Vagina (tissue), 2 donors: ENCODE data around the gene MAPK1. TPM values are rescaled to one million over a fixed set of nuclear protein-coding genes. Genes with fewer than 3 reads are reported as not detected.

Source experiments
- DNase-seq, 2 donors: peaks; one replicate each; pipeline ENCODE4 v3.0.0-alpha.2; 2017; ENCODE audit errors: extremely low spot score in 2 of 2
- H3K27ac ChIP-seq: fragments of 200-600 bp; sonication (generic); one replicate; pipeline ENCODE4 v1.5.1; 2019
- H3K27me3 ChIP-seq: fragments of 200-600 bp; sonication (generic); one replicate; pipeline ENCODE4 v1.5.1; 2019
- H3K36me3 ChIP-seq, 2 donors: fragments of 200-600 bp; sonication (generic); one replicate each; pipeline ENCODE4 v1.5.1; 2017 to 2019
- H3K4me1 ChIP-seq: fragments of 200-600 bp; sonication (generic); one replicate; pipeline ENCODE4 v1.5.1; 2019
- H3K4me3 ChIP-seq, 2 donors: fragments of 200-600 bp; sonication (generic); 1 replicate in 1 of 2; 2 replicates in 1 of 2; pipeline ENCODE4 v1.5.1; 2016 to 2019
- H3K9me3 ChIP-seq: fragments of 200-600 bp; sonication (generic); one replicate; pipeline ENCODE4 v1.5.1; 2019
- CTCF ChIP-seq, 3 experiments: fragments of 450-650 bp in 2 of 3; fragments of 200-600 bp in 1 of 3; sonication (generic) in 1 of 3; IDR thresholded peaks; one replicate each; pipeline ENCODE4 v1.5.1; 2017 to 2019; ENCODE audit warnings: antibody characterized with exemption in 3 of 3, mild to moderate bottlenecking in 2 of 3, moderate library complexity in 2 of 3
- POLR2A ChIP-seq, 2 donors: fragments of 450-650 bp; IDR thresholded peaks; one replicate each; pipeline ENCODE4 v1.6.1; 2017; ENCODE audit warnings: antibody characterized with exemption in 2 of 2, mild to moderate bottlenecking in 2 of 2, moderate library complexity in 2 of 2
- POLR2AphosphoS5 ChIP-seq, 2 donors: sonication (generic); formaldehyde crosslinking; IDR thresholded peaks; one replicate each; pipeline ENCODE4 v1.9.0; 2017; ENCODE audit warnings: antibody characterized with exemption in 2 of 2, mild to moderate bottlenecking in 2 of 2, low read depth in 1 of 2; ENCODE audit not compliant: insufficient read depth in 1 of 2
- intact Hi-C: fragments of 100-400 bp; cut with DNase I; formaldehyde crosslinking; loops from one replicate; pipeline ENCODE4 v1.15.1; 2023
- total RNA-seq: library from RNA; depleted of rRNA; stranded (reverse); fragments of >200 nt; gene quantifications from one replicate; pipeline ENCODE4 v1.2.3, GENCODE V29; 2016

The MAPK1 gene
- total RNA-seq, 1 donor from 2014 or later = 44.9 TPM

GRCh38 chr22:21741790-21742189, 125.7 kb downstream of the MAPK1 start:
- no peak for TF ChIP-seq CTCF (IDR thresholded peaks at IDR 0.05)
- no peak for TF ChIP-seq POLR2A (IDR thresholded peaks at IDR 0.05)
- no peak for TF ChIP-seq POLR2AphosphoS5 (IDR thresholded peaks at IDR 0.05; ENCODE audit: insufficient read depth in 1 of 2, low read depth in 1 of 2)
- H3K4me1 ChIP-seq = no peaks in the 10 kb centered on the region
- DNase-seq = no peak
- intact Hi-C loops = no loop called here
- H3K9me3 ChIP-seq = no peaks in the 10 kb centered on the region
- H3K27ac ChIP-seq = no peak overlapping the region
- H3K36me3 ChIP-seq = no peaks in the 10 kb centered on the region
- no peaks in the 10 kb centered on the region for H3K27me3 ChIP-seq
- no peak overlapping the region for H3K4me3 ChIP-seq

- Histone ChIP-seq H3K9me3 (no peaks in the 10 kb centered on the region), H3K27me3 (no peaks in the 10 kb centered on the region), H3K4me3 (no peak overlapping the region), H3K27ac (no peak overlapping the region), H3K36me3 (no peaks in the 10 kb centered on the region), H3K4me1 (no peaks in the 10 kb centered on the region)
- TF ChIP-seq POLR2A (IDR thresholded peaks at IDR 0.05) (no peak), POLR2AphosphoS5 (IDR thresholded peaks at IDR 0.05; ENCODE audit: insufficient read depth in 1 of 2, low read depth in 1 of 2) (no peak), CTCF (IDR thresholded peaks at IDR 0.05) (no peak)
- intact Hi-C loops = no loop called here
- no peak for DNase-seq
These were observed 126.4 kb downstream of the MAPK1 start for GRCh38 chr22:21741059-21741458.

GRCh38 chr22:21739828-21740377, 127.5 kb downstream of the MAPK1 start:
- Histone ChIP-seq H3K9me3 (no peaks in the 10 kb centered on the region), H3K27ac (no peak overlapping the region), H3K27me3 (no peaks in the 10 kb centered on the region), H3K4me1 (peaks cover 4% of the 10 kb centered on the region), H3K4me3 (no peak overlapping the region), H3K36me3 (no peaks in the 10 kb centered on the region)
- TF ChIP-seq POLR2A (IDR thresholded peaks at IDR 0.05) (no peak), CTCF (IDR thresholded peaks at IDR 0.05) (no peak), POLR2AphosphoS5 (IDR thresholded peaks at IDR 0.05; ENCODE audit: insufficient read depth in 1 of 2, low read depth in 1 of 2) (no peak)
- intact Hi-C loops = no loop called here
- DNase-seq = no peak

GRCh38 chr22:21738966-21739365, 128.5 kb downstream of the MAPK1 start:
- Histone ChIP-seq H3K27ac (no peak overlapping the region), H3K4me3 (no peak overlapping the region), H3K36me3 (no peaks in the 10 kb centered on the region), H3K4me1 (peaks cover 13% of the 10 kb centered on the region), H3K9me3 (no peaks in the 10 kb centered on the region), H3K27me3 (no peaks in the 10 kb centered on the region)
- TF ChIP-seq CTCF (IDR thresholded peaks at IDR 0.05) (no peak), POLR2AphosphoS5 (IDR thresholded peaks at IDR 0.05; ENCODE audit: insufficient read depth in 1 of 2, low read depth in 1 of 2) (no peak)
- intact Hi-C loops = no loop called here
- DNase-seq = no peak

- TF ChIP-seq CTCF (IDR thresholded peaks at IDR 0.05) (no peak), POLR2A (IDR thresholded peaks at IDR 0.05) (no peak), POLR2AphosphoS5 (IDR thresholded peaks at IDR 0.05; ENCODE audit: insufficient read depth in 1 of 2, low read depth in 1 of 2) (no peak)
- DNase-seq = no peak
- Histone ChIP-seq H3K27me3 (no peaks in the 10 kb centered on the region), H3K36me3 (no peaks in the 10 kb centered on the region), H3K4me1 (peaks cover 14% of the 10 kb centered on the region), H3K9me3 (no peaks in the 10 kb centered on the region), H3K27ac (no peak overlapping the region), H3K4me3 (no peak overlapping the region)
- intact Hi-C loops = no loop called here
These were observed 129.4 kb downstream of the MAPK1 start for GRCh38 chr22:21738081-21738480.
